Left ventricle myocardium inferior (tissue), 1 donor: ENCODE measurements around the gene SERTM1. TPM values are rescaled to one million over a fixed set of nuclear protein-coding genes. Genes with fewer than 3 reads are reported as not detected.

Experiments used
- DNase-seq: peaks from one replicate; pipeline ENCODE4 v3.0.0-alpha.2; 2020
- H3K27ac ChIP-seq: fragments of 200-600 bp; replicated peaks from 2 replicates; pipeline ENCODE4 v1.8.0; 2021
- H3K27me3 ChIP-seq: fragments of 200-600 bp; 2 replicates; pipeline ENCODE4 v1.8.0; 2021; ENCODE audit warnings: low read depth
- H3K36me3 ChIP-seq: fragments of 200-600 bp; 2 replicates; pipeline ENCODE4 v1.8.0; 2021
- H3K4me1 ChIP-seq: fragments of 200-600 bp; 2 replicates; pipeline ENCODE4 v1.8.0; 2021
- H3K4me3 ChIP-seq: fragments of 200-600 bp; 2 replicates; pipeline ENCODE4 v1.8.0; 2021; ENCODE audit warnings: mild to moderate bottlenecking, moderate library complexity
- H3K9me3 ChIP-seq: fragments of 200-600 bp; replicated peaks from 2 replicates; pipeline ENCODE4 v1.8.0; 2021
- CTCF ChIP-seq: fragments of 200-600 bp; IDR thresholded peaks from 2 replicates; pipeline ENCODE4 v1.8.0; 2021; ENCODE audit warnings: antibody characterized with exemption, mild to moderate bottlenecking, borderline replicate concordance
- intact Hi-C: fragments of 100-400 bp; cut with micrococcal nuclease; formaldehyde crosslinking; loops from one replicate; pipeline ENCODE4 v1.11.0; 2022
- total RNA-seq: library from RNA; stranded (reverse); fragmentation: NEBNext Ultra II Directional; extraction: Animal tissue kit (Norgen Biotek cat#: 25700); gene quantifications from one replicate; pipeline ENCODE4 v1.2.1, GENCODE V29; 2021
- donor health status: DM: no; HTN: yes; CAD: no; lungs with severe emphysema.

The SERTM1 gene
- total RNA-seq, 1 donor from 2014 or later = 0.60 TPM

GRCh38 chr13:36650611-36651010 lies 23.2 kb upstream of the SERTM1 start:
- intact Hi-C loops = no loop called here
- no peak overlapping the region for H3K27ac ChIP-seq
- H3K36me3 ChIP-seq = no peaks in the 10 kb centered on the region
- no peaks in the 10 kb centered on the region for H3K27me3 ChIP-seq
- peaks cover 7% of the 10 kb centered on the region for H3K4me1 ChIP-seq
- H3K4me3 ChIP-seq = no peak overlapping the region
- no peaks in the 10 kb centered on the region for H3K9me3 ChIP-seq
- DNase-seq = no peak
- TF ChIP-seq CTCF = no peak

- Histone ChIP-seq H3K4me3 (no peak overlapping the region), H3K36me3 (no peaks in the 10 kb centered on the region), H3K27me3 (peaks cover 6% of the 10 kb centered on the region), H3K4me1 (no peaks in the 10 kb centered on the region), H3K27ac (no peak overlapping the region), H3K9me3 (no peaks in the 10 kb centered on the region)
- intact Hi-C loops = no loop called here
- TF ChIP-seq CTCF = no peak
- DNase-seq = no peak
Measured at GRCh38 chr13:36665630-36666029, 8.2 kb upstream of the SERTM1 start.

- H3K9me3 ChIP-seq = no peaks in the 10 kb centered on the region
- no peaks in the 10 kb centered on the region for H3K36me3 ChIP-seq
- intact Hi-C loops = no loop called here
- DNase-seq = no peak
- H3K27me3 ChIP-seq = peaks cover 6% of the 10 kb centered on the region
- H3K4me3 ChIP-seq = no peak overlapping the region
- TF ChIP-seq CTCF = no peak
- H3K4me1 ChIP-seq = no peaks in the 10 kb centered on the region
- no peak overlapping the region for H3K27ac ChIP-seq
Measured at GRCh38 chr13:36666477-36667229, 7.2 kb upstream of the SERTM1 start.

GRCh38 chr13:36668316-36668715 lies 5.5 kb upstream of the SERTM1 start:
- H3K27me3 ChIP-seq = peaks cover 22% of the 10 kb centered on the region
- H3K27ac ChIP-seq = no peak overlapping the region
- DNase-seq = no peak
- no peak overlapping the region for H3K4me3 ChIP-seq
- H3K4me1 ChIP-seq = no peaks in the 10 kb centered on the region
- intact Hi-C loops = no loop called here
- no peaks in the 10 kb centered on the region for H3K9me3 ChIP-seq
- TF ChIP-seq CTCF = no peak
- no peaks in the 10 kb centered on the region for H3K36me3 ChIP-seq

GRCh38 chr13:36673352-36673751 lies 468 bp upstream of the SERTM1 start:
- intact Hi-C loops = no loop called here
- H3K36me3 ChIP-seq = no peaks in the 10 kb centered on the region
- H3K4me3 ChIP-seq = peak overlapping the region; percentile 70
- no peak for TF ChIP-seq CTCF
- no peak overlapping the region for H3K27ac ChIP-seq
- peaks cover 51% of the 10 kb centered on the region for H3K27me3 ChIP-seq
- DNase-seq = no peak
- no peaks in the 10 kb centered on the region for H3K9me3 ChIP-seq
- H3K4me1 ChIP-seq = no peaks in the 10 kb centered on the region
